Measurements from ENCODE around the gene ZNF629. TPM values are rescaled to one million over a fixed set of nuclear protein-coding genes. Genes with fewer than 3 reads are reported as not detected.

Gene ZNF629
- total RNA-seq, 1 experiment from 2014 or later, result 18.4 TPM

DNA sequence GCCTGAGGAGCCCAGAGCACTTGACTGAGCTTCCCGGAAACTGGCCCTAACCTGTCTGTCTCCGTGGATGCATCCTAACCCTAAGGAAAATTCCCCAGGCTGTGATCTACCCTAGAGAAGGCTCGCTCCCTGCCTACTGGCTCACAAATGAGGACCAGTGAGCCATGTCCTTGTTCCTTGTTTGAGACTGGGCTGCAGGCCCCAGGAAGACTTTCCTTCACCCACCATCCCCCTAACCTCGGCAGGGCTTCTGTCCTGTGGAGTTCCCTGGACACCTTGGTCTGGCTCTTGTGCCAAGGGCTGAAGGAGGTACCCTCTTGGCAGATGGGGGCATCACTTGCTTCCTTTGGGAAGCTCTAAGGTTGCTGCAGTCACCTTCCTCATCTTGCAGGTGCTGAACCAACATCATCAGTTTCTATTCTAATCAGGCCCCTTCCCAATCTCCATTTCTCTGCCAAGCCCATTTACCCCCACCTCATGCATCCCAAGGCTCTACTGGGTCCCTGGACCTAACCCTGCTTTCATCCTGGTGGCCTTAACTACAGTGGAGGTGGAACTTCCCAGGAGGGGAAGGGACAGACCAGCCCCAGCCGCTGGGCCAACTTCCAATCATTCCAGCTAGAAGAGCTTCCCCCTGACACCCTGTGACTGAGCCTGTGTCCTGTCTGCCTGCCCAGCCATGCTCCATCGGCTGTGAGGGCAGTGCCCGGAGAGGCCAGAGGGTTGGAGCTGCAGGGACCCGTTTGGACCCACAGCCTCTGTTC lies 12.5 kb downstream of the ZNF629 start (continued):
- TF ChIP-seq ZFX (IDR thresholded peaks at IDR 0.05) (no peak), CBX3 (IDR thresholded peaks at IDR 0.05; ENCODE audit: low read depth) (no peak), EZH2 (IDR thresholded peaks at IDR 0.05) (no peak)
- TF ChIP-seq, protein P1, sequence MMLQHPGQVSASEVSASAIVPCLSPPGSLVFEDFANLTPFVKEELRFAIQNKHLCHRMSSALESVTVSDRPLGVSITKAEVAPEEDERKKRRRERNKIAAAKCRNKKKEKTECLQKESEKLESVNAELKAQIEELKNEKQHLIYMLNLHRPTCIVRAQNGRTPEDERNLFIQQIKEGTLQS (IDR thresholded peaks at IDR 0.05), result no peak
- TF ChIP-seq, protein P2, sequence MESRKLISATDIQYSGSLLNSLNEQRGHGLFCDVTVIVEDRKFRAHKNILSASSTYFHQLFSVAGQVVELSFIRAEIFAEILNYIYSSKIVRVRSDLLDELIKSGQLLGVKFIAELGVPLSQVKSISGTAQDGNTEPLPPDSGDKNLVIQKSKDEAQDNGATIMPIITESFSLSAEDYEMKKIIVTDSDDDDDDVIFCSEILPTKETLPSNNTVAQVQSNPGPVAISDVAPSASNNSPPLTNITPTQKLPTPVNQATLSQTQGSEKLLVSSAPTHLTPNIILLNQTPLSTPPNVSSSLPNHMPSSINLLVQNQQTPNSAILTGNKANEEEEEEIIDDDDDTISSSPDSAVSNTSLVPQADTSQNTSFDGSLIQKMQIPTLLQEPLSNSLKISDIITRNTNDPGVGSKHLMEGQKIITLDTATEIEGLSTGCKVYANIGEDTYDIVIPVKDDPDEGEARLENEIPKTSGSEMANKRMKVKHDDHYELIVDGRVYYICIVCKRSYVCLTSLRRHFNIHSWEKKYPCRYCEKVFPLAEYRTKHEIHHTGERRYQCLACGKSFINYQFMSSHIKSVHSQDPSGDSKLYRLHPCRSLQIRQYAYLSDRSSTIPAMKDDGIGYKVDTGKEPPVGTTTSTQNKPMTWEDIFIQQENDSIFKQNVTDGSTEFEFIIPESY (IDR thresholded peaks at IDR 0.05; ENCODE audit: extremely low read depth, insufficient replicate concordance, low read length), result no peak

DNA sequence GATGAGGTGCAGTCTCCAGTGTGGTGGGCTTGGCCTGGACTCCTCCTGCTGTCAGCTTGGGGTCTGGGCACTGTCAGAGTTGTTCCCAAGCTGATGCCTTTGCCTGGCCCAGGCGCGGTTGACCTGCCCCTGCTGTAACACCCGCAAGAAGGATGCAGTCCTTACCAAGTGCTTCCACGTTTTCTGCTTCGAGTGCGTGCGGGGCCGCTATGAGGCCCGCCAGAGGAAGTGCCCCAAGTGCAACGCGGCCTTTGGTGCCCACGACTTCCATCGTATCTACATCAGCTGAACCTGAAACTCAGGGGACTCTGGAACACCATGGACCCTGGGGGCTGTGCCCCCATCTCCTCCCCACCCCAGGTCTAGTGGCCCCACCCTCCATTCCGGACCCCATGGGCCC lies 13.2 kb downstream of the ZNF629 start:
- Histone ChIP-seq H3K27me3 (ENCODE audit: insufficient read depth, low read length) (no peaks in the 10 kb centered on the region), H4K20me1 (ENCODE audit: insufficient read depth) (no peaks in the 10 kb centered on the region), H3K4me1 (ENCODE audit: control insufficient read depth in 1 of 2, insufficient read depth in 2 of 2, low read length in 2 of 2) (peaks cover 0 to 11% of the 10 kb centered on the region in 2 experiments; a peak in 2 of 4 replicates), H3K4me3 (replicated peaks in 1 of 2; ENCODE audit: low read depth in 1 of 2, low read length in 2 of 2) (no peak overlapping the region), H2AFZ (ENCODE audit: low read depth, low read length, poor library complexity, severe bottlenecking) (no peak overlapping the region), H3K27ac (ENCODE audit: low read depth, low read length) (no peak overlapping the region), H3K9me3 (ENCODE audit: control insufficient read depth in 1 of 2, insufficient read depth in 1 of 2, low read depth in 1 of 2, low read length in 2 of 2) (no peaks in the 10 kb centered on the region), H3K36me3 (ENCODE audit: control insufficient read depth in 1 of 2, insufficient read depth in 2 of 2, low read length in 2 of 2) (peaks cover 13 to 31% of the 10 kb centered on the region in 2 experiments), H3K79me2 (ENCODE audit: insufficient read depth, low read length) (no peaks in the 10 kb centered on the region), H3K4me2 (ENCODE audit: low read length) (no peak overlapping the region), H3K9ac (ENCODE audit: low read length) (no peak overlapping the region), H3K9me2 (ENCODE audit: insufficient read depth) (no peaks in the 10 kb centered on the region)
- BruUV-seq (replicated peaks), result no TSS peak
- ATAC-seq (no peak), DNase-seq (ENCODE audit: low read depth, low spot score) (no peak)
- intact Hi-C loops (cut with micrococcal nuclease), result no loop called here
- RAD21 ChIA-PET (ENCODE audit: low non-redundant PET in 1 of 2, low total read pairs in 2 of 2, uncharacterized antibody in 2 of 2, unreplicated experiment in 2 of 2), result no interaction called here
- no peak for TF ChIP-seq ZFX (IDR thresholded peaks at IDR 0.05)
- TF ChIP-seq TCF7L2 (IDR thresholded peaks at IDR 0.05; ENCODE audit: borderline replicate concordance, extremely low read depth, insufficient read depth, insufficient read length), result no peak
- TF ChIP-seq EZH2 (IDR thresholded peaks at IDR 0.05), result no peak
- TF ChIP-seq YY1 (IDR thresholded peaks at IDR 0.05; ENCODE audit: extremely low read depth, insufficient replicate concordance, low read depth, low read length), result no peak
- TF ChIP-seq CEBPB (IDR thresholded peaks at IDR 0.05; ENCODE audit: low read depth), result no peak
- TF ChIP-seq, protein P3, sequence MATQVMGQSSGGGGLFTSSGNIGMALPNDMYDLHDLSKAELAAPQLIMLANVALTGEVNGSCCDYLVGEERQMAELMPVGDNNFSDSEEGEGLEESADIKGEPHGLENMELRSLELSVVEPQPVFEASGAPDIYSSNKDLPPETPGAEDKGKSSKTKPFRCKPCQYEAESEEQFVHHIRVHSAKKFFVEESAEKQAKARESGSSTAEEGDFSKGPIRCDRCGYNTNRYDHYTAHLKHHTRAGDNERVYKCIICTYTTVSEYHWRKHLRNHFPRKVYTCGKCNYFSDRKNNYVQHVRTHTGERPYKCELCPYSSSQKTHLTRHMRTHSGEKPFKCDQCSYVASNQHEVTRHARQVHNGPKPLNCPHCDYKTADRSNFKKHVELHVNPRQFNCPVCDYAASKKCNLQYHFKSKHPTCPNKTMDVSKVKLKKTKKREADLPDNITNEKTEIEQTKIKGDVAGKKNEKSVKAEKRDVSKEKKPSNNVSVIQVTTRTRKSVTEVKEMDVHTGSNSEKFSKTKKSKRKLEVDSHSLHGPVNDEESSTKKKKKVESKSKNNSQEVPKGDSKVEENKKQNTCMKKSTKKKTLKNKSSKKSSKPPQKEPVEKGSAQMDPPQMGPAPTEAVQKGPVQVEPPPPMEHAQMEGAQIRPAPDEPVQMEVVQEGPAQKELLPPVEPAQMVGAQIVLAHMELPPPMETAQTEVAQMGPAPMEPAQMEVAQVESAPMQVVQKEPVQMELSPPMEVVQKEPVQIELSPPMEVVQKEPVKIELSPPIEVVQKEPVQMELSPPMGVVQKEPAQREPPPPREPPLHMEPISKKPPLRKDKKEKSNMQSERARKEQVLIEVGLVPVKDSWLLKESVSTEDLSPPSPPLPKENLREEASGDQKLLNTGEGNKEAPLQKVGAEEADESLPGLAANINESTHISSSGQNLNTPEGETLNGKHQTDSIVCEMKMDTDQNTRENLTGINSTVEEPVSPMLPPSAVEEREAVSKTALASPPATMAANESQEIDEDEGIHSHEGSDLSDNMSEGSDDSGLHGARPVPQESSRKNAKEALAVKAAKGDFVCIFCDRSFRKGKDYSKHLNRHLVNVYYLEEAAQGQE (IDR thresholded peaks at IDR 0.05; ENCODE audit: low read depth), result no peak
- TF ChIP-seq POLR2AphosphoS5 (IDR thresholded peaks at IDR 0.05; ENCODE audit: low read depth, low read length), result no peak
- POLR2A ChIA-PET, result no interaction called here
- CTCF ChIA-PET, result no interaction called here
